NCI-H2029 treated with DMSO at 0.1 percent for 48 hours (cell line): ENCODE data around the gene GMPR2.

Experiments
- DNase-seq: peaks from one replicate; lab custom pipeline; 2025; lab: John Stamatoyannopoulos, UW

Gene GMPR2

GRCh38 chr14:24232645-24233537 lies at the start of gene GMPR2:
Gene GMPR2 (plus strand): TSS chr14:24232929. CDS start chr14:24233254, 325 bp downstream.
- peak; percentile 46 for DNase-seq

- no peak for DNase-seq
Observed at GRCh38 chr14:24183014-24183481, 49.7 kb upstream of the GMPR2 start.

- no peak for DNase-seq
Observed at GRCh38 chr14:24184104-24184970, 48.4 kb upstream of the GMPR2 start.

- DNase-seq: no peak
Observed at GRCh38 chr14:24185026-24185425, 47.7 kb upstream of the GMPR2 start.

- DNase-seq: no peak
Observed at GRCh38 chr14:24185741-24186140, 47.0 kb upstream of the GMPR2 start.

- DNase-seq: no peak
Observed at GRCh38 chr14:24186831-24187538, 45.7 kb upstream of the GMPR2 start.

GRCh38 chr14:24187539-24187915 lies 45.2 kb upstream of the GMPR2 start:
- no peak for DNase-seq

- peak; percentile 90 for DNase-seq
Observed at GRCh38 chr14:24188251-24189058, 44.3 kb upstream of the GMPR2 start, which contains the start of gene IPO4. Gene IPO4 (minus strand): TSS chr14:24188816. CDS start chr14:24188787, 29 bp downstream.

GRCh38 chr14:24189059-24189375 lies 43.7 kb upstream of the GMPR2 start:
- no peak for DNase-seq

- no peak for DNase-seq
Observed at GRCh38 chr14:24189460-24189859, 43.3 kb upstream of the GMPR2 start.

GRCh38 chr14:24190416-24190815 lies 42.3 kb upstream of the GMPR2 start:
- no peak for DNase-seq

- DNase-seq: no peak
Observed at GRCh38 chr14:24192933-24193332, 39.8 kb upstream of the GMPR2 start.

GRCh38 chr14:24194186-24194872 lies 38.4 kb upstream of the GMPR2 start:
- no peak for DNase-seq

- no peak for DNase-seq
Observed at GRCh38 chr14:24194873-24195185, 37.9 kb upstream of the GMPR2 start.

GRCh38 chr14:24195186-24196070 lies 37.3 kb upstream of the GMPR2 start, which contains the start of gene TM9SF1:
Gene TM9SF1 (minus strand): TSS chr14:24195441. CDS start chr14:24195019, 422 bp downstream.
- peak; percentile 31 for DNase-seq

- no peak for DNase-seq
Observed at GRCh38 chr14:24196071-24197055, 36.4 kb upstream of the GMPR2 start.

GRCh38 chr14:24197056-24197450 lies 35.7 kb upstream of the GMPR2 start:
- no peak for DNase-seq

GRCh38 chr14:24198814-24199524 lies 33.8 kb upstream of the GMPR2 start:
- DNase-seq: no peak
